ENCODE measurements around the gene TMEM144.

Gene TMEM144

DNA sequence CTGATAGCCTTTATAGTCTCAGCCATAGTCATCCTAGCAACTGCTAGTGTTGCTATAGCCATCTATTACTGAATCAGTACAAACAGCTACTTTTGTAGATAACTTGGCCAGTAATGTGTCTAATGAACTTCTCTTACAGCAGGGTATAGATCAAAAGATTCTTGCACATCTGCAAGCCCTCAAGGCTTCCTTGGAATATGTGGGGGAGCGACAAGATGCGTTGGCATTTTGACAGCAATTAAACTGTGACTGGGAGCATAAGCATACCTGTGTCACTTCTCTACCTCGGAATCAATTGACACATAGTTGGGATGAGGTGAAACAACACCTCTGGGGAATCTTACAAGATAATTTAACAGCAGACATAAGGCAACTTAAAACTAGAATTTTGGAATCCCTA, 87.6 kb downstream of the TMEM144 start:
- no peaks in the 10 kb centered on the region for H3K9me3 ChIP-seq (ENCODE audit: low read length)

GRCh38 chr4:158299459-158300007, 89.2 kb downstream of the TMEM144 start:
- H3K4me1 ChIP-seq (ENCODE audit: insufficient read depth, low read length), result no peaks in the 10 kb centered on the region
- H2AFZ ChIP-seq (ENCODE audit: low read depth, low read length), result no peak overlapping the region
- H3K9me3 ChIP-seq (ENCODE audit: low read length), result no peaks in the 10 kb centered on the region
- no peaks in the 10 kb centered on the region for H3K27me3 ChIP-seq (ENCODE audit: insufficient read depth, low read length)
- no peaks in the 10 kb centered on the region for H3K36me3 ChIP-seq (ENCODE audit: insufficient read depth, low read length)
- H3K4me3 ChIP-seq (ENCODE audit: low read length), result no peak overlapping the region

More for the DNA sequence above, 87.6 kb downstream of the TMEM144 start:
- Histone ChIP-seq H3K36me3 (ENCODE audit: insufficient read depth, low read length) (no peaks in the 10 kb centered on the region), H3K4me1 (ENCODE audit: insufficient read depth, low read length) (no peaks in the 10 kb centered on the region), H2AFZ (ENCODE audit: low read depth, low read length) (no peak overlapping the region), H3K27me3 (ENCODE audit: insufficient read depth, low read length) (no peaks in the 10 kb centered on the region), H3K4me3 (ENCODE audit: low read length) (no peak overlapping the region)

DNA sequence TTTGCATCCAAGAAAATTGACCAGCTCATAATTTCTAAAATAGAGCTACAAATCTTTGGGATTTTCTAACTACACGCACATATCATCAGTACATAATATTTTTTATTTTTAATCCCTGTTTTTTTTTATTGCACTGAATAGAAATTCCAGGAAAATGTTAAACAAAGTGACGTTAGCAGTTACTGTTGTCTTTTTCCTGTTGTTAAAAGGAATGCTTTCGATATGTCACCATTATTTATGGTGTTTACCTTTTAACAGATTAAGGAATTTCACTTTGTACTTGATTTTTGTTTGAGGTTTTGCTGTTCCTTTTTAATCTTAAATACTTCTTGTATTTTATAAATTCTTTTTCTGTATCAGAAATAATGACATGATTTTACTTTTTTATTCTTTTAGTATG, 89.7 kb downstream of the TMEM144 start:
- Histone ChIP-seq H2AFZ (ENCODE audit: low read depth, low read length) (no peak overlapping the region), H3K9me3 (ENCODE audit: low read length) (no peaks in the 10 kb centered on the region), H3K27me3 (ENCODE audit: insufficient read depth, low read length) (no peaks in the 10 kb centered on the region), H3K36me3 (ENCODE audit: insufficient read depth, low read length) (no peaks in the 10 kb centered on the region), H3K4me1 (ENCODE audit: insufficient read depth, low read length) (no peaks in the 10 kb centered on the region), H3K4me3 (ENCODE audit: low read length) (no peak overlapping the region)

DNA sequence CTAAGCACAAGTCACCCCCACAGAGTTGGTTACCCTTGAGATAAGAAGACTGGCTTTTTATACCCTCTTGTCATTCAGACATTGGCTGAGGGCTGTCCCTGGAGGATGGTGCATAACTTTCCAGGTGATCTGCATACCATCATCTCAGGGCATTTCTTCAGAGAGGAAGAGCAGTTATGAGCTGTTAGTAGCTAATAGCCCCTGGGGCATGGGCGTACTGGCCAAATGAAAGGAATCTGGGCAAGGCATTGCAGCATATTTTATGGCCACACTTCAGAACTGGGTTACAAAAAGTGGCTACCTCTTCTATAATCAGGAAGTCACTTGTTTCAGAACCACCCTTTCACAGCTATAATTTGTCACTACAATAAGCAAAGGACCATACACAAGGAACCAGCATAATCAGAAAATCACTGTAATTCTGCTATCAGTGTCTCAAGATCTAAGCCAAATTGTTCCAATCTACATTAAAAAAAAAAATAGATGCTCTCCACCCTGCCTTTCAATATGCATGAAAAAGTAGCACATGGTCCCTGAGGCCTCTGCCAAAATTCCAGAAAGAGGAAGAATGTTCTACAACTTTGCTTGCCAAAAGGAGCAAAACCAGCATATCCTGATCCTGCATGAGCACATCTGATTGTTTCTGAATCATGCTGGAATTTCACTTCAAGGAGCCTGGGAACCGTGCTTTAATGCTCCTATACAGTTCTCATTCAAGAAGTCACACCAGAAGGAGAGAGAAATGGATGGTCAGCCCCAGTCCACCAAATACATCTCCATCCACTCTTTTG, 92.0 kb downstream of the TMEM144 start:
- no peak overlapping the region for H2AFZ ChIP-seq (ENCODE audit: low read depth, low read length)
- no peaks in the 10 kb centered on the region for H3K27me3 ChIP-seq (ENCODE audit: insufficient read depth, low read length)
- H3K9me3 ChIP-seq (ENCODE audit: low read length), result no peaks in the 10 kb centered on the region
- no peaks in the 10 kb centered on the region for H3K4me1 ChIP-seq (ENCODE audit: insufficient read depth, low read length)
- no peak overlapping the region for H3K4me3 ChIP-seq (ENCODE audit: low read length)
- H3K36me3 ChIP-seq (ENCODE audit: insufficient read depth, low read length), result no peaks in the 10 kb centered on the region

GRCh38 chr4:158304694-158305093, 94.4 kb downstream of the TMEM144 start:
- H3K27me3 ChIP-seq (ENCODE audit: insufficient read depth, low read length), result no peaks in the 10 kb centered on the region
- H3K36me3 ChIP-seq (ENCODE audit: insufficient read depth, low read length), result no peaks in the 10 kb centered on the region
- H3K4me1 ChIP-seq (ENCODE audit: insufficient read depth, low read length), result no peaks in the 10 kb centered on the region
- no peak overlapping the region for H3K4me3 ChIP-seq (ENCODE audit: low read length)
- H3K9me3 ChIP-seq (ENCODE audit: low read length), result no peaks in the 10 kb centered on the region
- no peak overlapping the region for H2AFZ ChIP-seq (ENCODE audit: low read depth, low read length)

All from neuron (in vitro differentiated cells).